GM13977 (cell line): Measurements from ENCODE around the gene CTNNA2.

Source experiments
- DNase-seq: peaks from one replicate; pipeline ENCODE4 v3.0.0; 2012; ENCODE audit warnings: low spot score
- in situ Hi-C: fragments of 300-500 bp; cut with MboI; formaldehyde crosslinking; loops from one replicate; pipeline ENCODE4 v1.12.0; 2022; ENCODE audit warnings: low sequenced_read_pairs, low pct_unique_long_range_greater_than_20kb, mixed read lengths, inconsistent platforms; ENCODE audit not compliant: unreplicated experiment
- TF ChIP-seq, protein P1 (sequence below): IDR thresholded peaks from 2 replicates; pipeline ENCODE4 v1.5.1; 2012; ENCODE audit warnings: mild to moderate bottlenecking, control low read depth; ENCODE audit not compliant: insufficient read depth; ENCODE audit errors: extremely low read depth, missing control alignments

Gene CTNNA2

DNA sequence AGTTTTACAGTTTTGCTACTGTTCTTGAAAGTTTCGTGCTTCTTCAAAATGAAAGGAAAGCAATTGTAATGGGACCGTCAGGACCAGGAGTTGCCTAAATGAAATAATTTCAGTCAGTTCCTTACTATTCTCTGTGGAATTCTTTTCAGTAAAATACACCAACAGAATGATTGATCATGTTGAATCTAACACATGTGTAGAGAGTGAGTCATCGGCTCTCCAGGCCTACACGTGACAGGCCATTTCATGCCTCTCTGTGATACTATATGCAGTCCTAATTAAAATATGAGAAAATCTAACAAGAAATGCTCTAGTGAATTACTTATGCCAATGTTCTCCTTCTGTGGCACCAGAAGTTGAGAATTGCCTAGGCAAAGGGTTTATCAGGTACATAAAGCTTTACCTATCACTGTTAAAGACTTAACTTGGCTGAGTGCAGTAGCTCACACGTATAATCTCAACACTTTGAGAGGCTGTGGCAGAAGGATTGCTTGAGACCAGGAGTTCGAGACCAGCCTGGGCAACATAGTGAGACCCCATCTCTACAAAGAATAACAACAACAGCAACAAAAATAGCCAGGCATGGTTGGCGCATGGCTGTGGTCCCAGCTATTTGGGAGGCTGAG, 592.3 kb downstream of the CTNNA2 start:
- TF ChIP-seq, protein P1, sequence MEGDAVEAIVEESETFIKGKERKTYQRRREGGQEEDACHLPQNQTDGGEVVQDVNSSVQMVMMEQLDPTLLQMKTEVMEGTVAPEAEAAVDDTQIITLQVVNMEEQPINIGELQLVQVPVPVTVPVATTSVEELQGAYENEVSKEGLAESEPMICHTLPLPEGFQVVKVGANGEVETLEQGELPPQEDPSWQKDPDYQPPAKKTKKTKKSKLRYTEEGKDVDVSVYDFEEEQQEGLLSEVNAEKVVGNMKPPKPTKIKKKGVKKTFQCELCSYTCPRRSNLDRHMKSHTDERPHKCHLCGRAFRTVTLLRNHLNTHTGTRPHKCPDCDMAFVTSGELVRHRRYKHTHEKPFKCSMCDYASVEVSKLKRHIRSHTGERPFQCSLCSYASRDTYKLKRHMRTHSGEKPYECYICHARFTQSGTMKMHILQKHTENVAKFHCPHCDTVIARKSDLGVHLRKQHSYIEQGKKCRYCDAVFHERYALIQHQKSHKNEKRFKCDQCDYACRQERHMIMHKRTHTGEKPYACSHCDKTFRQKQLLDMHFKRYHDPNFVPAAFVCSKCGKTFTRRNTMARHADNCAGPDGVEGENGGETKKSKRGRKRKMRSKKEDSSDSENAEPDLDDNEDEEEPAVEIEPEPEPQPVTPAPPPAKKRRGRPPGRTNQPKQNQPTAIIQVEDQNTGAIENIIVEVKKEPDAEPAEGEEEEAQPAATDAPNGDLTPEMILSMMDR = no peak
- DNase-seq = no peak
- in situ Hi-C loops = no loop called here

DNA sequence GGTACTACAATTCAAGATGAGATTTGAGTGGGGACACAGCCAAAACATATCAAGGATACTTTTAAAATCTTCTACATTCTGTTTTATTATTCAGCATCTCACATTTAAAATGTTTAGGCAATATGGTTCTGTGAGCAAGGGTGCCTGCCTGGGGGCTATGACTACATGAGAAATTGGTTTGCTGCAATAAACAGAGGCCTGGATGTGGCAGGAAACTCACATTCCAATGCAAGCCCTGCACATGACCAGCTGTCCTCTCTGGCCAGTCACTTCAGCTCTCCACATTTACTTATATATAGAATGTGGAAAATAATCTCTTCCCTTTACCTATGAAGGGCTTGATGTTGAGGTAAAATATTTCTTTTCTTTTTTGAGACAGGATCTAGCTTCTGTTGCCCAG, 598.3 kb downstream of the CTNNA2 start:
- TF ChIP-seq, protein P1 = no peak
- in situ Hi-C loops = no loop called here
- no peak for DNase-seq

DNA sequence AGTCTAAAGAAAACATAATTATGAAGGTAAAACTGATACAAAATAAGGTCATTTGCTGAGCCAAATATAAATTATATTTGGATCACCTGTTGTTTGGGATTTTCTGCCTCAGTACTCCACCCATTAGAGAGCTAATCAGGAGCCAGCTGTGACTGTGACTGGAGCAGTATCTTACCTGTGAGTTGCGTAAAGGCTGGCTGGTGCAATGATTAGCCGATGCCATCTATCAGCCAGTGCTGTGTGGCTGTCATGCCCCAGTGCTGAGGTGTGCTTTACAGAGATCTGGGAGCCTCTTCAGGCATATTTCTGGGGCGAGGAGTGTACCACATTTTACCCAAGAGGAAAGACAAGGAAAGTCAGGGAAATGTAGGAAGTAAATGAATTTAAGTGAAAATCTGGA, 599.9 kb downstream of the CTNNA2 start:
- in situ Hi-C loops = no loop called here
- TF ChIP-seq, protein P1 = no peak
- no peak for DNase-seq

DNA sequence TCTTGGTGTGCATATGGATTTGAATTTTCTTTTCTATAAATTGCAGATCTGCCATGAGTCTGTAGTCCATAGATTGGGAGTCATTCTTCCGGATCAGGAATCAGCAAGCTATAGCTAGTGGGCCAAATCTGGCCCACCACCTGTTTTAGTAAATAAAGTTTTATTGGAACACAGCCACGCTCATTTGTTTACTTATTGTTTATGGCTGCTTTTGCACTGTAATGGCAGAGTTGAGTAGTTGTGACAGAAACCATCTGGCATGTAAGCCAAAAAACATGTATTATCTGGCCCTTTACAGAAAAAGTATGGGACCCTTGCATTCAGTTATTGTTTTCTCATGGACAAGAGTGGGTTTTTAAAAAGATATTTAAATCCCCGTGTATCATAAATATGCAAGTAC, 600.5 kb downstream of the CTNNA2 start:
- TF ChIP-seq, protein P1 = no peak
- no peak for DNase-seq
- in situ Hi-C loops = no loop called here

DNA sequence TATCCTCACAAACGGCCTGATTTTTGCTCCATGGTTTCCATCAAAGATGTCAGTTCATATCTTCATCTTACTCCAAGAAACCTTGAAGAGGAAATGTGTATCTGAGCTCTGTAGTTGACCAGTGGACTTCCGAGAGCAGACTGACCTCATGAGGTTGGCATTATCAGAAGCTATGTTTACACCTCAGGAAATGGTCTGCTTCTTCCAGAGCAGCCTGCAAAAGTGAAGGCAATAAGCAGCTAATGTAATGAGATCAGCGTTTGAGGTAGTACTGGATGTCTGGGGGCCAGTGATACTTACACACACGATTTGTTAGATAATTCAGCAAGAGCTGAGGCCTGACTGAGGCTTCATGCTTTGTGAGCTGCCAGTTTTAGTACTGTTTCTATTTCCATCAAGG, 602.0 kb downstream of the CTNNA2 start:
- TF ChIP-seq, protein P1 = no peak
- DNase-seq = no peak
- in situ Hi-C loops = no loop called here

DNA sequence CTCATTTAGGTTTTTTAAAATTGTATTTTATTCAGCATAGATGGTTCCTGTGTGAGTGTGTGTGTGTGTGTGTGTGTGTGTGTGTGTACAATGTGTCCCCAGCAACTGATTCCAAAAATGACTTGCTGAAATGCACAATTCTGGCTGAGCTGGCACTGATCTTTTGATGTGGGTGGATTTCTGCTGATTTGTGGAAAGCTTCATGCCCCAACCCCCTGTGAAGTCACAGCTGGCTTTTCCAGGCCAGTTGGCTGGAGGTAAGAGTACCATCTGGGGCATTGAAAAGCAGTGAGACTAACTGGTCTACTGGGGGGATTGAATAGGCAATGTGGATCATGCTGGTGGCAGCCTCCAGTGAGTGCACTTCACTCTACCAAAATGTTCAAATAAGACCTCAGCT, 604.5 kb downstream of the CTNNA2 start:
- DNase-seq = no peak
- TF ChIP-seq, protein P1 = no peak
- in situ Hi-C loops = no loop called here
